ENCODE results near the gene DLG2.

DLG2 gene

GRCh38 chr11:85180528-85180927, 446.6 kb downstream of the DLG2 start:
- CTCF ChIA-PET = no interaction called here

DNA sequence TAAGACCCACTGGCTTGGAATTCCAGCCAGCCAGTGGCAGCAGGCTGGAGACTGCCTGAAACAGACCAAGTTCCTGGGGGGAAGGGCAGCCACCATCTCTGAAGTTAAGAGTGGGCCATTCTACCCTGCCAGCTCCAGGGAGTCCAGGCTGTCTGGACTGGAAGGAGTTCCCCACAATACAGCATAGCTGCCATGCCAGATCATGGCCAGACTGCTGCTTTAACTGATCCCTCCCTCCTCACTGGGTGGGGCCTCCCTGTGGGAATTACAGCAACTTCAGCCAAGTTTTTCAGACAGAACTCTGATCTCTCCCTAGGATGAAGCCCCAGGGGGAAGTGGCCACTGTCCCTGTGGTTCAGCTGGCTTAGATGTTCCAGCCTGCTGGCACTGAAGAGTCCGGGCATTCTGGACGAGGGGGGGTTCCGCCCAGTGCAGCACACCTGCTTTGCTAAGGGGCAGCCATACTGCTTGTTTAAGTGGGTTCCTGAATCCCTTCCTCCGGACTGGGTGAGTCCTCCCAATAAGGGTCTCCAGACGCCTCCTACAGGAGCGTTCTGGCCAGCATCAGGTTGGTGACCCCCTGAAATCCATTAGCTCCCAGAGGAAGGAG, 455.4 kb downstream of the DLG2 start:
- TF ChIP-seq, protein P1, sequence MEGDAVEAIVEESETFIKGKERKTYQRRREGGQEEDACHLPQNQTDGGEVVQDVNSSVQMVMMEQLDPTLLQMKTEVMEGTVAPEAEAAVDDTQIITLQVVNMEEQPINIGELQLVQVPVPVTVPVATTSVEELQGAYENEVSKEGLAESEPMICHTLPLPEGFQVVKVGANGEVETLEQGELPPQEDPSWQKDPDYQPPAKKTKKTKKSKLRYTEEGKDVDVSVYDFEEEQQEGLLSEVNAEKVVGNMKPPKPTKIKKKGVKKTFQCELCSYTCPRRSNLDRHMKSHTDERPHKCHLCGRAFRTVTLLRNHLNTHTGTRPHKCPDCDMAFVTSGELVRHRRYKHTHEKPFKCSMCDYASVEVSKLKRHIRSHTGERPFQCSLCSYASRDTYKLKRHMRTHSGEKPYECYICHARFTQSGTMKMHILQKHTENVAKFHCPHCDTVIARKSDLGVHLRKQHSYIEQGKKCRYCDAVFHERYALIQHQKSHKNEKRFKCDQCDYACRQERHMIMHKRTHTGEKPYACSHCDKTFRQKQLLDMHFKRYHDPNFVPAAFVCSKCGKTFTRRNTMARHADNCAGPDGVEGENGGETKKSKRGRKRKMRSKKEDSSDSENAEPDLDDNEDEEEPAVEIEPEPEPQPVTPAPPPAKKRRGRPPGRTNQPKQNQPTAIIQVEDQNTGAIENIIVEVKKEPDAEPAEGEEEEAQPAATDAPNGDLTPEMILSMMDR (conservative IDR thresholded peaks at IDR 0.05; ENCODE audit: low read depth) = no peak
- POLR2A ChIA-PET (ENCODE audit: low non-redundant PET) = no interaction called here
- no peak overlapping the region for H3K27ac ChIP-seq
- CTCF ChIA-PET = no interaction called here
- no peak for DNase-seq (ENCODE audit: low spot score)

More at GRCh38 chr11:85180528-85180927, 446.6 kb downstream of the DLG2 start:
- POLR2A ChIA-PET (ENCODE audit: low non-redundant PET) = no interaction called here
- TF ChIP-seq, protein P1 (conservative IDR thresholded peaks at IDR 0.05; ENCODE audit: low read depth) = no peak
- no peak for DNase-seq (ENCODE audit: low spot score)
- no peak overlapping the region for H3K27ac ChIP-seq

- ChIA-PET CTCF (no interaction called here), POLR2A (ENCODE audit: low non-redundant PET) (no interaction called here)
- DNase-seq (ENCODE audit: low spot score) = peak; percentile 10
- TF ChIP-seq, protein P1 (conservative IDR thresholded peaks at IDR 0.05; ENCODE audit: low read depth) = no peak
- H3K27ac ChIP-seq = no peak overlapping the region
Measured at GRCh38 chr11:85170184-85170583, 457.0 kb downstream of the DLG2 start.

DNA sequence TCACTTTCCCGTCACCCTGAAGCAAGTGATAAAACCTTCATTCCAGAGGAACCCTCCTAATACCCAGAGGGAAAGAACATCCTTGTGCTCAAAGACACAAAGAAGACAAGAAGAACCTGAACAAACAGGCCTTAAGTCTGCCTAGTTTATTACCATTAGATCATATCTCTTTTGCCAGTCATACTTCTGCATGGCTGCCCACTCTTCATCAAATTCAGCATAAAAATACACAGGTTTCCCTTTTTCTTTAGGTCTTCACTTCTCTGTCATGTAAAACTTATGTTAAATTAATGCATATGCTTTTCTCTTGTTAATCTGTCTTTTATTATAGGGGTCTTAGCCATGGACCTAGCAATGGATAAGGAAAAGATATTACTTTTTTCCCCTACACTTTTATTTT, 459.7 kb downstream of the DLG2 start:
- POLR2A ChIA-PET (ENCODE audit: low non-redundant PET) = no interaction called here
- TF ChIP-seq, protein P1 (conservative IDR thresholded peaks at IDR 0.05; ENCODE audit: low read depth) = no peak
- H3K27ac ChIP-seq = no peak overlapping the region
- no peak for DNase-seq (ENCODE audit: low spot score)
- CTCF ChIA-PET = no interaction called here

GRCh38 chr11:85167038-85167437, 460.1 kb downstream of the DLG2 start:
- ChIA-PET CTCF (no interaction called here), POLR2A (ENCODE audit: low non-redundant PET) (no interaction called here)
- no peak overlapping the region for H3K27ac ChIP-seq
- no peak for DNase-seq (ENCODE audit: low spot score)
- TF ChIP-seq, protein P1 (conservative IDR thresholded peaks at IDR 0.05; ENCODE audit: low read depth) = no peak

GRCh38 chr11:85165819-85166218, 461.3 kb downstream of the DLG2 start:
- H3K27ac ChIP-seq = no peak overlapping the region
- TF ChIP-seq, protein P1 (conservative IDR thresholded peaks at IDR 0.05; ENCODE audit: low read depth) = no peak
- CTCF ChIA-PET = no interaction called here
- POLR2A ChIA-PET (ENCODE audit: low non-redundant PET) = no interaction called here
- DNase-seq (ENCODE audit: low spot score) = no peak
